Natural killer cell treated with Interleukin-12 subunit alpha and Interleukin-12 subunit beta and Interleukin-15 and Interleukin-18, amount 100 ng/mL, for 72 hours (primary cell): ENCODE data around the gene GNB1. TPM values are rescaled to one million over a fixed set of nuclear protein-coding genes. Genes with fewer than 3 reads are reported as not detected.
"Not testable (repeated sequence)": the region's sequence is repeated elsewhere in the genome, so short reads cannot be mapped to it uniquely, and the experiment has no call there.

Experiments used
- ATAC-seq, 2 donors: fragments of 150-1000 bp; cut with Tn5 transposase in 1 of 2; sonication (Bioruptor Pico), chemical (Tn5 transposase) in 1 of 2; 2 replicates each; pipeline ENCODE4 v1.10.0; 2021
- DNase-seq: peaks from one replicate; pipeline ENCODE4 v3.0.0; 2022; ENCODE audit warnings: low spot score
- H3K27ac Mint-ChIP-seq, 2 donors: 1 replicate in 1 of 2; 2 replicates in 1 of 2; pipeline ENCODE4 v1.8.0; 2022; ENCODE audit warnings: mixed read lengths in 2 of 2, mild to moderate bottlenecking in 1 of 2, moderate library complexity in 1 of 2
- H3K27me3 Mint-ChIP-seq, 2 donors: 1 replicate in 1 of 2; 2 replicates in 1 of 2; pipeline ENCODE4 v1.8.0; 2022; ENCODE audit warnings: mixed read lengths in 2 of 2
- H3K36me3 Mint-ChIP-seq: one replicate; pipeline ENCODE4 v1.8.0; 2022; ENCODE audit warnings: mixed read lengths
- H3K4me1 Mint-ChIP-seq, 2 donors: 1 replicate in 1 of 2; 2 replicates in 1 of 2; pipeline ENCODE4 v1.8.0; 2022; ENCODE audit warnings: low read depth in 2 of 2, mixed read lengths in 2 of 2, mild to moderate bottlenecking in 1 of 2
- H3K4me3 Mint-ChIP-seq: one replicate; pipeline ENCODE4 v1.8.0; 2022; ENCODE audit warnings: mixed read lengths
- H3K9me3 Mint-ChIP-seq: 2 replicates; pipeline ENCODE4 v1.8.0; 2022; ENCODE audit warnings: mixed read lengths
- total RNA-seq, 2 donors: library from RNA; stranded (reverse); gene quantifications; one replicate each; pipeline ENCODE4 v1.2.3, GENCODE V29; 2022

Gene GNB1
- total RNA-seq = 100 to 1,000 TPM; 361 to 446 TPM

- H3K36me3 Mint-ChIP-seq = no peaks in the 10 kb centered on the region
- H3K27ac Mint-ChIP-seq = peak within 1 kb of the TSS; percentile 79 to 90
- no peaks in the 10 kb centered on the region for H3K9me3 Mint-ChIP-seq
- H3K27me3 Mint-ChIP-seq = peaks cover 0 to 1% of the 10 kb centered on the region in 2 donors
- peak within 1 kb of the TSS; percentile 91 for H3K4me3 Mint-ChIP-seq
- H3K4me1 Mint-ChIP-seq = peaks cover 34 to 35% of the 10 kb centered on the region in 2 donors
- ATAC-seq = peak; percentile 87 to 92
- peak; percentile 92 for DNase-seq
Observed at GRCh38 chr1:1890506-1891348, at the start of gene GNB1. GNB1 (minus strand) TSS chr1:1891087; CDS start chr1:1825453, 65,634 bp downstream.

- peaks cover 3 to 8% of the 10 kb centered on the region in 2 donors for H3K27me3 Mint-ChIP-seq
- DNase-seq = no peak
- ATAC-seq = no peak
- peaks cover 0 to 3% of the 10 kb centered on the region in 2 donors for H3K4me1 Mint-ChIP-seq
- no peaks in the 10 kb centered on the region for H3K9me3 Mint-ChIP-seq
- H3K36me3 Mint-ChIP-seq = no peaks in the 10 kb centered on the region
- no peak overlapping the region for H3K4me3 Mint-ChIP-seq
- H3K27ac Mint-ChIP-seq = no peak overlapping the region
Observed at GRCh38 chr1:1940123-1940425, 49.2 kb upstream of the GNB1 start.

- no peak overlapping the region for H3K4me3 Mint-ChIP-seq
- no peaks in the 10 kb centered on the region for H3K36me3 Mint-ChIP-seq
- ATAC-seq (no peak), DNase-seq (peak; percentile 56)
- H3K9me3 Mint-ChIP-seq = no peaks in the 10 kb centered on the region
- no peak overlapping the region for H3K27ac Mint-ChIP-seq
- H3K4me1 Mint-ChIP-seq = peaks cover 0 to 3% of the 10 kb centered on the region in 2 donors
- peaks cover 3 to 8% of the 10 kb centered on the region in 2 donors for H3K27me3 Mint-ChIP-seq
Observed at GRCh38 chr1:1939296-1940122, 48.6 kb upstream of the GNB1 start.

- Mint-ChIP-seq H3K36me3 (peaks cover 4% of the 10 kb centered on the region), H3K4me1 (peaks cover under 1 to 4% of the 10 kb centered on the region in 2 donors), H3K9me3 (peaks cover 4% of the 10 kb centered on the region), H3K27ac (no peak overlapping the region), H3K27me3 (peaks cover 3 to 8% of the 10 kb centered on the region in 2 donors), H3K4me3 (no peak overlapping the region)
- no peak for DNase-seq
- no peak for ATAC-seq
Observed at GRCh38 chr1:1938613-1939295, 47.9 kb upstream of the GNB1 start.

- H3K9me3 Mint-ChIP-seq = peaks cover 4% of the 10 kb centered on the region
- no peak for DNase-seq
- H3K4me3 Mint-ChIP-seq = no peak overlapping the region
- H3K4me1 Mint-ChIP-seq = peaks cover 0 to 4% of the 10 kb centered on the region in 2 donors
- H3K27me3 Mint-ChIP-seq = peaks cover 3 to 8% of the 10 kb centered on the region in 2 donors
- peaks cover 4% of the 10 kb centered on the region for H3K36me3 Mint-ChIP-seq
- H3K27ac Mint-ChIP-seq = no peak overlapping the region
- no peak for ATAC-seq
Observed at GRCh38 chr1:1938276-1938573, 47.3 kb upstream of the GNB1 start.

- Mint-ChIP-seq H3K27me3 (peaks cover 3 to 8% of the 10 kb centered on the region in 2 donors), H3K4me3 (no peak overlapping the region), H3K4me1 (peaks cover 0 to 4% of the 10 kb centered on the region in 2 donors), H3K9me3 (peaks cover 4% of the 10 kb centered on the region), H3K27ac (no peak overlapping the region), H3K36me3 (peaks cover 4% of the 10 kb centered on the region)
- DNase-seq (peak; percentile 56), ATAC-seq (no peak)
Observed at GRCh38 chr1:1937549-1938275, 46.8 kb upstream of the GNB1 start.

- Mint-ChIP-seq H3K27ac (no peak overlapping the region), H3K36me3 (peaks cover 4% of the 10 kb centered on the region)
Observed at GRCh38 chr1:1937061-1937460, 46.2 kb upstream of the GNB1 start.

GRCh38 chr1:1934848-1935247 lies 44.0 kb upstream of the GNB1 start:
- not testable (repeated sequence) for H3K27me3 Mint-ChIP-seq, H3K9me3 Mint-ChIP-seq, H3K4me3 Mint-ChIP-seq, ATAC-seq, H3K4me1 Mint-ChIP-seq, H3K36me3 Mint-ChIP-seq, H3K27ac Mint-ChIP-seq, DNase-seq

More at GRCh38 chr1:1937061-1937460, 46.2 kb upstream of the GNB1 start:
- peaks cover 0 to 4% of the 10 kb centered on the region in 2 donors for H3K4me1 Mint-ChIP-seq
- peaks cover 4% of the 10 kb centered on the region for H3K9me3 Mint-ChIP-seq
- ATAC-seq (no peak), DNase-seq (no peak)
- H3K27me3 Mint-ChIP-seq = peaks cover 3 to 8% of the 10 kb centered on the region in 2 donors
- no peak overlapping the region for H3K4me3 Mint-ChIP-seq

- DNase-seq = peak; percentile 53
Observed at GRCh38 chr1:1929639-1930545, 39.0 kb upstream of the GNB1 start.

GRCh38 chr1:1929102-1929638 lies 38.3 kb upstream of the GNB1 start:
- peak in 1 of 2 donors; percentile 2 for ATAC-seq
- DNase-seq = peak; percentile 56
- H3K27ac Mint-ChIP-seq = no peak overlapping the region

More at GRCh38 chr1:1929639-1930545, 39.0 kb upstream of the GNB1 start:
- Mint-ChIP-seq H3K27me3 (no peaks in the 10 kb centered on the region), H3K9me3 (peaks cover 4% of the 10 kb centered on the region), H3K4me1 (peaks cover under 1 to 4% of the 10 kb centered on the region in 2 donors), H3K27ac (no peak overlapping the region), H3K4me3 (no peak overlapping the region), H3K36me3 (peaks cover 4% of the 10 kb centered on the region)
- peak in 1 of 2 donors; percentile 40 for ATAC-seq

GRCh38 chr1:1928231-1929101 lies 37.6 kb upstream of the GNB1 start:
- no peaks in the 10 kb centered on the region for H3K9me3 Mint-ChIP-seq

More at GRCh38 chr1:1929102-1929638, 38.3 kb upstream of the GNB1 start:
- H3K4me1 Mint-ChIP-seq = peaks cover 2 to 3% of the 10 kb centered on the region in 2 donors
- peaks cover 2% of the 10 kb centered on the region for H3K36me3 Mint-ChIP-seq
- no peaks in the 10 kb centered on the region for H3K27me3 Mint-ChIP-seq
- H3K9me3 Mint-ChIP-seq = peaks cover 3% of the 10 kb centered on the region
- no peak overlapping the region for H3K4me3 Mint-ChIP-seq

More at GRCh38 chr1:1928231-1929101, 37.6 kb upstream of the GNB1 start:
- DNase-seq (peak; percentile 28), ATAC-seq (no peak)
- H3K36me3 Mint-ChIP-seq = no peaks in the 10 kb centered on the region
- peaks cover 0 to 3% of the 10 kb centered on the region in 2 donors for H3K4me1 Mint-ChIP-seq
- no peak overlapping the region for H3K27ac Mint-ChIP-seq
- H3K4me3 Mint-ChIP-seq = no peak overlapping the region
- H3K27me3 Mint-ChIP-seq = no peaks in the 10 kb centered on the region
